Type B pancreatic cell (in vitro differentiated cells): ENCODE results near the gene EAF2. TPM values are rescaled to one million over a fixed set of nuclear protein-coding genes. Genes with fewer than 3 reads are reported as not detected.

Experiments used
- DNase-seq: peaks from one replicate; pipeline ENCODE4 v3.0.0; 2021; ENCODE audit warnings: mixed read lengths; ENCODE audit not compliant: unreplicated experiment; ENCODE audit errors: extremely low spot score
- H3K27ac Mint-ChIP-seq: 2 replicates; pipeline ENCODE4 v1.8.0; 2021; ENCODE audit warnings: mild to moderate bottlenecking, mixed read lengths
- H3K27me3 Mint-ChIP-seq: 2 replicates; pipeline ENCODE4 v1.8.0; 2021; ENCODE audit warnings: mixed read lengths
- H3K36me3 Mint-ChIP-seq: 2 replicates; pipeline ENCODE4 v1.8.0; 2021; ENCODE audit warnings: mixed read lengths
- H3K4me1 Mint-ChIP-seq: one replicate; pipeline ENCODE4 v1.8.0; 2021; ENCODE audit warnings: mixed read lengths; ENCODE audit not compliant: unreplicated experiment
- H3K4me3 Mint-ChIP-seq: 2 replicates; pipeline ENCODE4 v1.8.0; 2021; ENCODE audit warnings: mild to moderate bottlenecking, mixed read lengths
- H3K9me3 Mint-ChIP-seq: 2 replicates; pipeline ENCODE4 v1.8.0; 2021; ENCODE audit warnings: mixed read lengths
- total RNA-seq: library from RNA; stranded (reverse); gene quantifications from 2 replicates; pipeline ENCODE4 v1.2.1, GENCODE V29; 2021; ENCODE audit warnings: low replicate concordance
- TF ChIP-seq, protein P1 (sequence below): fragments of 200-600 bp; sonication (generic); conservative IDR thresholded peaks from 2 replicates; pipeline ENCODE4 v1.5.0; 2021; ENCODE audit warnings: antibody characterized with exemption, mild to moderate bottlenecking

EAF2 gene
- total RNA-seq, 1 donor from 2014 or later = 3.7 TPM

DNA sequence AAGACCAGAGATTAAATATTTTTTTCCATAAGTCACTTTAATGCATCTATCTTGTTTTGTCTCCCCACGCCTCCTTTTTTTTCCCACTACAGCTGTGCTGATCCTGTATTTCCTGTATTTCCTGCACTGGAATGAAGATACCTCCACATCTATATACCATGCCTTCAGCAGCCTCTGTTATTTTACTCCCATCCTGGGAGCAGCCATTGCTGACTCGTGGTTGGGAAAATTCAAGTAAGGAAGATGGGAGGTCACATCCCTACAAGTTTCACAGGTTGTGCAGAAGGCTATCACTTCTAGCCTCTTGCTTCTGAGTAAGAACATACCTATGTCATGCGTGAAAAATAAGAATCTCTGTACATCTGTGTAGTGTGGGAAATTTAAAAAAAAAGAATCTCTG is 62.3 kb downstream of the EAF2 start:
- TF ChIP-seq, protein P1, sequence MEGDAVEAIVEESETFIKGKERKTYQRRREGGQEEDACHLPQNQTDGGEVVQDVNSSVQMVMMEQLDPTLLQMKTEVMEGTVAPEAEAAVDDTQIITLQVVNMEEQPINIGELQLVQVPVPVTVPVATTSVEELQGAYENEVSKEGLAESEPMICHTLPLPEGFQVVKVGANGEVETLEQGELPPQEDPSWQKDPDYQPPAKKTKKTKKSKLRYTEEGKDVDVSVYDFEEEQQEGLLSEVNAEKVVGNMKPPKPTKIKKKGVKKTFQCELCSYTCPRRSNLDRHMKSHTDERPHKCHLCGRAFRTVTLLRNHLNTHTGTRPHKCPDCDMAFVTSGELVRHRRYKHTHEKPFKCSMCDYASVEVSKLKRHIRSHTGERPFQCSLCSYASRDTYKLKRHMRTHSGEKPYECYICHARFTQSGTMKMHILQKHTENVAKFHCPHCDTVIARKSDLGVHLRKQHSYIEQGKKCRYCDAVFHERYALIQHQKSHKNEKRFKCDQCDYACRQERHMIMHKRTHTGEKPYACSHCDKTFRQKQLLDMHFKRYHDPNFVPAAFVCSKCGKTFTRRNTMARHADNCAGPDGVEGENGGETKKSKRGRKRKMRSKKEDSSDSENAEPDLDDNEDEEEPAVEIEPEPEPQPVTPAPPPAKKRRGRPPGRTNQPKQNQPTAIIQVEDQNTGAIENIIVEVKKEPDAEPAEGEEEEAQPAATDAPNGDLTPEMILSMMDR = no peak
- peaks cover 10% of the 10 kb centered on the region for H3K4me1 Mint-ChIP-seq
- no peaks in the 10 kb centered on the region for H3K27me3 Mint-ChIP-seq
- no peak for DNase-seq
- H3K4me3 Mint-ChIP-seq = peak overlapping the region; percentile 72
- H3K36me3 Mint-ChIP-seq = no peaks in the 10 kb centered on the region
- peak overlapping the region; percentile 92 for H3K27ac Mint-ChIP-seq
- H3K9me3 Mint-ChIP-seq = no peaks in the 10 kb centered on the region

GRCh38 chr3:121913305-121913990 is 78.4 kb downstream of the EAF2 start:
- Mint-ChIP-seq H3K27me3 (no peaks in the 10 kb centered on the region), H3K4me3 (no peak overlapping the region), H3K4me1 (no peaks in the 10 kb centered on the region), H3K9me3 (peaks cover 3% of the 10 kb centered on the region), H3K27ac (no peak overlapping the region), H3K36me3 (peaks cover 6% of the 10 kb centered on the region)
- TF ChIP-seq, protein P1 = no peak
- no peak for DNase-seq

DNA sequence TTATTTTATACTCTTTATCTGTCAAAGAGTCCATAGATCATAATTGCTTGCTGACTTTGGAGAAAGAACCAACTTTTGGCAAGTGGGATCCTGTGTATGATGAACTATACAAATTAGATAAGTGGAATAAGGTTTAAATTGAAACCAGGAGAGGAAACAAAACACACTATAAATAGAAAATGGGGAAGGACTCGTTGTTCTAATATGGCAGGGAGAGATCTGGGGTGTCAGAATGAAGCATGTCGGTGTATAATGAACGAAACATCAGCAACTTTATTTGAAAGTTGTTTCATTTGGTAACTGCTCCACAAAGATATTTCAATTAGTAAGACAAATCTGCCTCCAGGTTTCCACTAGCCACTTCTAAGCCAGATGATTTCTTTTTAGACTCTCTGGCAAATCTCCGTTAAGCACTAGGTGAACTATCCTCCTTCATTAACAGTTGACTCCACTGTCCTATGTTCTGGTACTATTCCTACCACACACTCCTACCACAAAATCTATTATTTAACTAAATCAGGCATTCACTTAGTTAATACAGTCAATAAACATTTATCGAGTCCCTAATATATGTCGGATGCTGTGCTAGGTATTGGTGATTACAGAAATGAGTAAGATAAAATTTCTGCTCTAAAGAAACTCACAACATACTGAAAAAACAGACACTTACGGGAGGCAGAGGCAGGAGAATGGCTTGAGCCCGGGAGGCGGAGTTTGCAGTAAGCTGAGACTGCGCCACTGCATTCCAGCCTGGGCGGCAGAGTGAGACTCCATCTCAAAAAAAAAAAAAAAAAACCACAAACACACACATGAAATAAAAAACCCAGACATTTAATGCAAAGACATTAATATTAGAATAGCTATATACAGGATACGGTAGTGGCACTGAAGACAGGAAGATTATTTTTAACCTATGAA is 79.3 kb downstream of the EAF2 start:
- Mint-ChIP-seq H3K27me3 (no peaks in the 10 kb centered on the region), H3K4me1 (no peaks in the 10 kb centered on the region), H3K9me3 (no peaks in the 10 kb centered on the region), H3K36me3 (peaks cover 2% of the 10 kb centered on the region), H3K4me3 (no peak overlapping the region), H3K27ac (no peak overlapping the region)
- TF ChIP-seq, protein P1 = no peak
- DNase-seq = no peak

- no peak for DNase-seq
- TF ChIP-seq, protein P1 = no peak
- H3K4me3 Mint-ChIP-seq = no peak overlapping the region
- peaks cover 4% of the 10 kb centered on the region for H3K27me3 Mint-ChIP-seq
- no peaks in the 10 kb centered on the region for H3K4me1 Mint-ChIP-seq
- H3K27ac Mint-ChIP-seq = no peak overlapping the region
- no peaks in the 10 kb centered on the region for H3K9me3 Mint-ChIP-seq
- H3K36me3 Mint-ChIP-seq = no peaks in the 10 kb centered on the region
Observed at GRCh38 chr3:121916189-121916588, 81.2 kb downstream of the EAF2 start.

DNA sequence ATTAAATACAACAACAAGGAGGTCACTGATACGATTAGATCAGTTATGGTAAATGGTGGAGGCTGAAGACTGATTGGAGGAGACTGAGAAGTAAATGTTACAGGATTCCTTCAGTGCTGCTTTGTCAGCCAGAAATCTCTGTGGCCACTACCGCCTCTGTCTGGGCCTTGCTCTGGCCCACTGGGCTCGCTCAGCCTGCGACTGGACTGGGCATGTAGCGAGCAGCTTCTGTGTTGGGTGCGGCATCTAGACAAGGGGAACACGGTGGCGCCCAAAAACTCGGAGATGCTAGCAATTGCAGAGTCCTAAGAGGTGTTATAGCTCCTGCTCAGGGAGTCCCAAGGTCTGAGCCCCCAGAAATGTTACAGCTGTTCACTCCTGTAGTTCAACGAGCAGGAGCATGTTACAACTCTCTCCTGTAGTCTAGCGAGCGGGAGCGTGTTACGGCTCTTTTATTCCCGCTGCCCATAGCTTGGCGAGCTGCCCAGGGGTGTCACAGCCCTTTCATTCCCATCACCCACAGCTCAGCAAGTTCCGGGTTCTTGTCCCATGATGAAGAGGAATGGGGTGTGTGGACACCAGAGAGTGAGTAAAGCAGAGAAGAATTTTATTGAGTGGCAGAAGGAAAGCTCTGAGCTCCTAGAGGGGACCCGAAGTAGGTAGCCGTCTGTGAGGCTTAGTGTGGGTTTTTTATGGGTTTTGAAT is 83.9 kb downstream of the EAF2 start:
- Mint-ChIP-seq H3K27me3 (peaks cover 4% of the 10 kb centered on the region), H3K27ac (no peak overlapping the region), H3K4me1 (no peaks in the 10 kb centered on the region), H3K36me3 (no peaks in the 10 kb centered on the region), H3K9me3 (no peaks in the 10 kb centered on the region), H3K4me3 (no peak overlapping the region)
- no peak for DNase-seq
- TF ChIP-seq, protein P1 = no peak
